ENCODE measurements around the gene AOAH.

The AOAH gene

GRCh38 chr7:36583318-36583717 lies 141.0 kb downstream of the AOAH start:
- no peak for TF ChIP-seq REST (IDR thresholded peaks at IDR 0.05; ENCODE audit: low read depth)
- TF ChIP-seq ZBTB7A (IDR thresholded peaks at IDR 0.05; ENCODE audit: low read depth): no peak
- no peak for TF ChIP-seq FOXM1 (IDR thresholded peaks at IDR 0.05; ENCODE audit: borderline replicate concordance, low read depth)
- no peak for TF ChIP-seq TEAD4 (IDR thresholded peaks at IDR 0.05)
- no peak for TF ChIP-seq EP300 (IDR thresholded peaks at IDR 0.05; ENCODE audit: borderline replicate concordance)
- no peak for TF ChIP-seq TAF1 (IDR thresholded peaks at IDR 0.05; ENCODE audit: low read depth)
- no peak for TF ChIP-seq RAD21 (IDR thresholded peaks at IDR 0.05; ENCODE audit: low read depth)

GRCh38 chr7:36575832-36576231 lies 148.5 kb downstream of the AOAH start:
- TF ChIP-seq YY1 (IDR thresholded peaks at IDR 0.05; ENCODE audit: low read depth) (no peak), USF1 (IDR thresholded peaks at IDR 0.05) (no peak)

GRCh38 chr7:36573066-36573465 lies 151.2 kb downstream of the AOAH start:
- no peak for TF ChIP-seq MAX (IDR thresholded peaks at IDR 0.05)
- TF ChIP-seq CEBPB (IDR thresholded peaks at IDR 0.05): no peak

GRCh38 chr7:36571190-36571560 lies 153.1 kb downstream of the AOAH start:
- TF ChIP-seq ZBTB7A (IDR thresholded peaks at IDR 0.05; ENCODE audit: low read depth) (no peak), YY1 (IDR thresholded peaks at IDR 0.05; ENCODE audit: low read depth) (no peak), RAD21 (IDR thresholded peaks at IDR 0.05; ENCODE audit: low read depth) (no peak), NFIC (IDR thresholded peaks at IDR 0.05) (no peak), EGR1 (IDR thresholded peaks at IDR 0.05) (no peak), FOXM1 (IDR thresholded peaks at IDR 0.05; ENCODE audit: borderline replicate concordance, low read depth) (no peak), TEAD4 (IDR thresholded peaks at IDR 0.05) (no peak), TAF1 (IDR thresholded peaks at IDR 0.05; ENCODE audit: low read depth) (no peak), TCF12 (IDR thresholded peaks at IDR 0.05; ENCODE audit: low read depth) (no peak)

- TF ChIP-seq RAD21 (IDR thresholded peaks at IDR 0.05; ENCODE audit: low read depth) (no peak), REST (IDR thresholded peaks at IDR 0.05; ENCODE audit: low read depth) (no peak), TEAD4 (IDR thresholded peaks at IDR 0.05) (no peak), CREB1 (IDR thresholded peaks at IDR 0.05; ENCODE audit: low read depth) (no peak), YY1 (IDR thresholded peaks at IDR 0.05; ENCODE audit: low read depth) (no peak), ZBTB7A (IDR thresholded peaks at IDR 0.05; ENCODE audit: low read depth) (no peak), CEBPB (IDR thresholded peaks at IDR 0.05) (no peak), FOXM1 (IDR thresholded peaks at IDR 0.05; ENCODE audit: borderline replicate concordance, low read depth) (no peak), USF1 (IDR thresholded peaks at IDR 0.05) (no peak), TCF12 (IDR thresholded peaks at IDR 0.05; ENCODE audit: low read depth) (no peak), MAX (IDR thresholded peaks at IDR 0.05) (no peak), NFIC (IDR thresholded peaks at IDR 0.05) (no peak), TAF1 (IDR thresholded peaks at IDR 0.05; ENCODE audit: low read depth) (no peak), EGR1 (IDR thresholded peaks at IDR 0.05) (no peak), EP300 (IDR thresholded peaks at IDR 0.05; ENCODE audit: borderline replicate concordance) (no peak)
Observed at GRCh38 chr7:36570528-36571189, 153.6 kb downstream of the AOAH start.

GRCh38 chr7:36568452-36568849 lies 155.8 kb downstream of the AOAH start:
- TF ChIP-seq CREB1 (IDR thresholded peaks at IDR 0.05; ENCODE audit: low read depth) (no peak), NFIC (IDR thresholded peaks at IDR 0.05) (no peak), CEBPB (IDR thresholded peaks at IDR 0.05) (no peak), YY1 (IDR thresholded peaks at IDR 0.05; ENCODE audit: low read depth) (no peak), ZBTB7A (IDR thresholded peaks at IDR 0.05; ENCODE audit: low read depth) (no peak), TCF12 (IDR thresholded peaks at IDR 0.05; ENCODE audit: low read depth) (no peak), TEAD4 (IDR thresholded peaks at IDR 0.05) (no peak), REST (IDR thresholded peaks at IDR 0.05; ENCODE audit: low read depth) (no peak), FOXM1 (IDR thresholded peaks at IDR 0.05; ENCODE audit: borderline replicate concordance, low read depth) (no peak), TAF1 (IDR thresholded peaks at IDR 0.05; ENCODE audit: low read depth) (no peak), RAD21 (IDR thresholded peaks at IDR 0.05; ENCODE audit: low read depth) (no peak), MAX (IDR thresholded peaks at IDR 0.05) (no peak), USF1 (IDR thresholded peaks at IDR 0.05) (no peak), EP300 (IDR thresholded peaks at IDR 0.05; ENCODE audit: borderline replicate concordance) (no peak), EGR1 (IDR thresholded peaks at IDR 0.05) (no peak)

Measured in Ishikawa (cell line).